Heart left ventricle (tissue), 16 donors: Measurements from ENCODE around the gene COG2. TPM values are rescaled to one million over a fixed set of nuclear protein-coding genes. Genes with fewer than 3 reads are reported as not detected.

Experiments
- ATAC-seq, 4 donors: fragments of 200-7000 bp; cut with Tn5 transposase; one replicate each; pipeline ENCODE4 v1.9.1; 2020 to 2022; ENCODE audit warnings: moderate library complexity in 4 of 4, mild to moderate bottlenecking in 3 of 4, moderate number of reproducible peaks in 1 of 4
- DNase-seq, 5 donors: peaks; one replicate each; pipeline ENCODE4 v3.0.0-alpha.2; 2020
- H3K27ac ChIP-seq, 12 donors: fragments of 200-600 bp; sonication (generic) in 4 of 12; one replicate each; pipeline versions ENCODE4 v1.5.0 to v1.8.0; 2016 to 2022; ENCODE audit warnings: mild to moderate bottlenecking in 2 of 12
- H3K27me3 ChIP-seq, 9 donors: fragments of 200-600 bp; sonication (generic) in 2 of 9; one replicate each; pipeline versions ENCODE4 v1.5.1 to v1.8.0; 2016 to 2022; ENCODE audit warnings: mild to moderate bottlenecking in 3 of 9
- H3K36me3 ChIP-seq, 9 donors: fragments of 200-600 bp; sonication (generic) in 2 of 9; one replicate each; pipeline versions ENCODE4 v1.5.0 to v1.8.0; 2018 to 2022; ENCODE audit warnings: mild to moderate bottlenecking in 2 of 9
- H3K4me1 ChIP-seq, 12 donors: fragments of 200-600 bp; sonication (generic) in 4 of 12; one replicate each; pipeline versions ENCODE4 v1.5.0 to v1.8.0; 2016 to 2022; ENCODE audit warnings: mild to moderate bottlenecking in 3 of 12
- H3K4me3 ChIP-seq, 12 donors: fragments of 200-600 bp; sonication (generic) in 4 of 12; one replicate each; pipeline versions ENCODE4 v1.5.0 to v1.8.0; 2017 to 2022; ENCODE audit warnings: mild to moderate bottlenecking in 9 of 12, moderate library complexity in 4 of 12
- H3K9me3 ChIP-seq, 12 donors: fragments of 200-600 bp; sonication (generic) in 4 of 12; one replicate each; pipeline versions ENCODE4 v1.5.0 to v1.8.0; 2016 to 2022; ENCODE audit warnings: mild to moderate bottlenecking in 1 of 12
- POLR2A ChIP-seq, 2 donors: fragments of 450-650 bp; IDR thresholded peaks; one replicate each; pipeline ENCODE4 v1.6.1; 2017; ENCODE audit warnings: antibody characterized with exemption in 2 of 2, mild to moderate bottlenecking in 2 of 2, moderate library complexity in 2 of 2
- WGBS, 4 donors: extraction: QIAGEN DNeasy Blood & Tissue Kit in 2 of 4; methylation state at CpG; one replicate each; pipeline versions ENCODE4 v1.1.5 to v1.1.7; 2013 to 2018; 5-methylcytosine and 5-hydroxymethylcytosine counted together
- intact Hi-C, 10 donors: fragments of 100-400 bp; cut with DNase I; formaldehyde crosslinking; loops; one replicate each; pipeline versions ENCODE4 v1.11.1 to v1.14.2; 2022
- polyA plus RNA-seq, 2 donors: library from polyadenylated mRNA; stranded (reverse); fragments of 200-250 nt; gene quantifications; one replicate each; pipeline ENCODE4 v1.2.3, GENCODE V29; 2013
- total RNA-seq, 9 donors: library from RNA; depleted of rRNA in 2 of 9; stranded (reverse); fragments of >200 nt in 2 of 9; fragmentation: NEBNext Ultra II Directional in 3 of 9; extraction: Animal tissue kit (Norgen Biotek cat#: 25700) in 3 of 9; gene quantifications; one replicate each; pipeline versions ENCODE4 v1.1.0 to v1.2.4, GENCODE V29; 2016 to 2023
- TF ChIP-seq, protein P1 (sequence below), 12 donors: fragments of 200-600 bp; sonication (generic) in 4 of 12; IDR thresholded peaks; one replicate each; pipeline versions ENCODE4 v1.5.0 to v1.8.0; 2018 to 2022; ENCODE audit warnings: antibody characterized with exemption in 12 of 12, mild to moderate bottlenecking in 5 of 12
- donor health status: ischemic (EF 13 %, LVEDD 7.1; RV severe dilation, severe dysfunction).
- donor health status: healthy with polysubstance abuse.
- donor health status: DM: no; HTN: yes; CAD: no.
- donor health status: DM: no; HTN: no; CAD: no.
- donor health status: ischemic (EF 25% LVEDD 6.9; RV normal size, moderate dysfunction).
- donor health status: ischemic (EF 25% LVEDD 5.7; RV mildly dilated, moderate dysfunction).
- donor health status: healthy.
- donor health status: DM: yes; HTN: yes; CAD: no.
- donor health status: ischemic (EF 35%, LVEDD 5.7; RV mildly dilated, moderate dysfunction).
- donor health status: nonischemic (EF 11% LVEDD 7.7; RV severe dilation, severe dysfunction).
- donor health status: DM: yes; HTN: yes; CAD: no.
- donor health status: PGD.
- donor health status: ischemic (EF 29% LVEDD 5.4; RV normal size, mild dysfunction).
- donor health status: nonischemic (EF 23%, LVEDD 6.1; RV moderate dilation, normal function).

COG2 gene
- total and polyA plus RNA-seq, 11 donors = 9.2 to 31.4 (median 25.1) TPM

DNA sequence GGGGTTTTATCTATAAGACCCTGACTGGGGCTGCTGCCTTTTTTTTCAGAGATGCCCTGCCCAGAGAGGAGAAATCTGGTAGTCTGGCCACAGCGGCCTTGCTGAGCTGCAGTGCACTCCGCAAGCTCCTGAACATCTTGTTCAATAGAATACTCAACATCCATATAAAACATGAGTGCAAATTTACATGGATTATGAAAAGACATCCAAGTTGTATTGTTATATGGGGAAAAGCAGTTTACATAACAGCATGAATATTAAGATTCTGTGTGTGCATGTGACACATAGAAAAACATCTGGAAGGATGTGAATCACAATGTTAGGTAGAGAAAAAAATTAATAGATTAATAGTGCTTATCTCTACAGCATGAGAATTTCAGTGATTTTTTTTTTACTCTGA is 16.4 kb downstream of the COG2 start:
- intact Hi-C loops = no loop called here
- WGBS, 4 donors = 93 to 98% (median 96%) methylated on average over 2 of the region's 2 CpGs
- ATAC-seq (no peak), DNase-seq (no peak)
- Histone ChIP-seq H3K27me3 (no peaks in the 10 kb centered on the region), H3K36me3 (peaks cover 0 to 54% (median 44%) of the 10 kb centered on the region in 9 donors), H3K9me3 (peaks cover 0 to 6% (median 0%) of the 10 kb centered on the region in 12 donors), H3K4me3 (no peak overlapping the region), H3K4me1 (no peaks in the 10 kb centered on the region), H3K27ac (no peak overlapping the region)
- TF ChIP-seq, protein P1, sequence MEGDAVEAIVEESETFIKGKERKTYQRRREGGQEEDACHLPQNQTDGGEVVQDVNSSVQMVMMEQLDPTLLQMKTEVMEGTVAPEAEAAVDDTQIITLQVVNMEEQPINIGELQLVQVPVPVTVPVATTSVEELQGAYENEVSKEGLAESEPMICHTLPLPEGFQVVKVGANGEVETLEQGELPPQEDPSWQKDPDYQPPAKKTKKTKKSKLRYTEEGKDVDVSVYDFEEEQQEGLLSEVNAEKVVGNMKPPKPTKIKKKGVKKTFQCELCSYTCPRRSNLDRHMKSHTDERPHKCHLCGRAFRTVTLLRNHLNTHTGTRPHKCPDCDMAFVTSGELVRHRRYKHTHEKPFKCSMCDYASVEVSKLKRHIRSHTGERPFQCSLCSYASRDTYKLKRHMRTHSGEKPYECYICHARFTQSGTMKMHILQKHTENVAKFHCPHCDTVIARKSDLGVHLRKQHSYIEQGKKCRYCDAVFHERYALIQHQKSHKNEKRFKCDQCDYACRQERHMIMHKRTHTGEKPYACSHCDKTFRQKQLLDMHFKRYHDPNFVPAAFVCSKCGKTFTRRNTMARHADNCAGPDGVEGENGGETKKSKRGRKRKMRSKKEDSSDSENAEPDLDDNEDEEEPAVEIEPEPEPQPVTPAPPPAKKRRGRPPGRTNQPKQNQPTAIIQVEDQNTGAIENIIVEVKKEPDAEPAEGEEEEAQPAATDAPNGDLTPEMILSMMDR (IDR thresholded peaks at IDR 0.05) = no peak
- no peak for TF ChIP-seq POLR2A (IDR thresholded peaks at IDR 0.05)

DNA sequence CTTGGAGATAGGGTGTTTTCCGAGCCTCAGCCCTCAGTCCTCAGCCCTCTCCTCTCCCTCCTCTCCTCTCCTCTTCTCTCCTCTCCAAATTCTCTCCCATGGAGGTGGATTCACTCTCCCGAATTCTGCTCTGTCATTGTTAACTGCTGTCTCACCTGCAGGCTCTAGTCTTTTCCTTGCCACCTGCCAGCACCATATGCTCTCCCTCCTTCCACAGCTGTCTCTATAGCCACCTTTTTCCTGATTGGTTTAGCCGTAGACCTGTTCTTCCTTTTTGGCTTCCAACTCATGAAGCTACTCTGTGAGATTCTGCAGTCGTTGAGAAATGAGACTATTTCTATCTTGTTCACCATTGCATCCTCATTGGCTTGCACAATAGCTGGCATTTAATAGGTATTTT is 19.7 kb downstream of the COG2 start:
- H3K36me3 ChIP-seq = peaks cover 0 to 87% (median 74%) of the 10 kb centered on the region in 9 donors
- H3K27me3 ChIP-seq = no peaks in the 10 kb centered on the region
- intact Hi-C loops = loop anchor here in 1 of 10 donors (10.0 kb wide), 1 partner anchor 253 kb away; no protein-coding TSS in a partner anchor
- H3K27ac ChIP-seq = no peak overlapping the region
- no peaks in the 10 kb centered on the region for H3K4me1 ChIP-seq
- ATAC-seq = no peak
- TF ChIP-seq, protein P1 (IDR thresholded peaks at IDR 0.05) = no peak
- TF ChIP-seq POLR2A (IDR thresholded peaks at IDR 0.05) = no peak
- H3K9me3 ChIP-seq = no peaks in the 10 kb centered on the region
- H3K4me3 ChIP-seq = no peak overlapping the region
- DNase-seq = no peak
- 81 to 83% (median 82%) methylated on average over 4 of the region's 4 CpGs for WGBS, 4 donors

DNA sequence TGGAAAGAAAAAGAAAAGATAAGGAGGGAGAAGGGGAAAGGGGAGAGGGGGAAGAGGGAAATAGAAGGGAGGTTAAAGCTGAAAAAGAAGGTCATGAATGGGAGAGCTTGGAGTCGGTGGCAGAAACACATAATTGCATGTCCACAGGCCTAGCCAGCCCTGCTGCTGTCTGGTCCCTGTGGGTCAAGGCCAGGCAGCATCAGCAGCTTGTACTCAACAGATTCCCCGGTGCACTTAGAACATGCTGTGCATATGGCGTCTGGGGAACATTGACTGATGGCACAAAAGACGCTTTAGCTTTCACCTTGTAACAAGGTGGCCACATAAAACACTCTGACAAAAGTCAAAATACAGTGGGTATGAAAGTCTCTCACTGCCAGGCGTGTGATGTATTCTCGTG is 25.9 kb downstream of the COG2 start:
- H3K4me3 ChIP-seq = no peak overlapping the region
- TF ChIP-seq, protein P1 (IDR thresholded peaks at IDR 0.05) = no peak
- no peak for TF ChIP-seq POLR2A (IDR thresholded peaks at IDR 0.05)
- peaks cover 0 to 100% (median 94%) of the 10 kb centered on the region in 9 donors for H3K36me3 ChIP-seq
- H3K27me3 ChIP-seq = no peaks in the 10 kb centered on the region
- 95 to 97% (median 97%) methylated on average over 6 of the region's 6 CpGs for WGBS, 4 donors
- ATAC-seq = no peak
- no peaks in the 10 kb centered on the region for H3K4me1 ChIP-seq
- intact Hi-C loops = loop anchor here in 1 of 10 donors (10.0 kb wide), 1 partner anchor 247 kb away; no protein-coding TSS in a partner anchor
- no peaks in the 10 kb centered on the region for H3K9me3 ChIP-seq
- no peak overlapping the region for H3K27ac ChIP-seq
- no peak for DNase-seq

DNA sequence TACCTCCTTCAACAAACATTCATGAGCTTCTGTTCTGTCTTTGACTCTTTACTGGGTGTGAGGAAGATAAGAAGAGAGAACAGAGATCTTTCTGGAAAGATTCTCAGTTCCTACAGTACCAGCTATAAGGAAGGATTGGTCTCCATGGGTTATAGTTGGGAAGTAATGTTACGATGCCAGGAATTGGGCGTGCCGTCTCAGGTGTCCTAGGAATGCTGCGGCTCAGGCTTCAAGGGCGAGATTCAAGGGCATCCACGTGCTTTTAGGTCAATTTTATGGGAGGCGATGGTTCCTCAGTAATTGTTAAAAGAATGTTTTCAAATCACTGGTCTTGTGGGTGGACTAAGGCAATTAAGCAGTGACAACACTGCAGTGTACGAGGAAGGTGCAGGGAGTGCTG is 27.3 kb downstream of the COG2 start:
- TF ChIP-seq POLR2A (IDR thresholded peaks at IDR 0.05) = no peak
- TF ChIP-seq, protein P1 (IDR thresholded peaks at IDR 0.05) = no peak
- intact Hi-C loops = loop anchor here in 1 of 10 donors (10.0 kb wide), 1 partner anchor 245 kb away; no protein-coding TSS in a partner anchor
- ATAC-seq (no peak), DNase-seq (no peak)
- H3K4me3 ChIP-seq = no peak overlapping the region
- no peaks in the 10 kb centered on the region for H3K4me1 ChIP-seq
- no peak overlapping the region for H3K27ac ChIP-seq
- peaks cover 0 to 100% (median 95%) of the 10 kb centered on the region in 9 donors for H3K36me3 ChIP-seq
- 93 to 96% (median 95%) methylated on average over 8 of the region's 8 CpGs for WGBS, 4 donors
- H3K27me3 ChIP-seq = no peaks in the 10 kb centered on the region
- H3K9me3 ChIP-seq = no peaks in the 10 kb centered on the region
